ENCODE results near the gene INPP4B.
A peak's percentile ranks its signal among the peaks of the same experiment; 100 is the strongest.

Gene INPP4B

DNA sequence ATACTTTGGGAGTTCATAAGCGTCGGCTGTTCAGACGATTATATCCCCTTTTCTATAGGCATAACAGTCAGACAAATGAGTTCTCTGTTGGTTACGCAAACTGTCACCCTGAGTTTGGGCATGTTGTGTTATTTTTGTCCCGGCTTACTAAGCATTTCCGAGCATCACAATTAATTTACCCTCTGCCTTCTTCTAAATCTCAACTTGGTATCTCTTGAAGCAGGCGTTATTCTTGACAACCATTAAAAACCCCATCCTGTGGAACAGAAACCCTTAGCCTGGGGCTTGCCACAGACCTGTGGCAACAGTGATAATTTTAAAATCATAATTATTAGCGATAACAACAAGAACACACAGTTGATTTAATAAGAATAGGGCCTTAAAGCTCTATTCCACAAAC is 558.7 kb downstream of the INPP4B start:
- DNase-seq (ENCODE audit: low spot score), result no peak

DNA sequence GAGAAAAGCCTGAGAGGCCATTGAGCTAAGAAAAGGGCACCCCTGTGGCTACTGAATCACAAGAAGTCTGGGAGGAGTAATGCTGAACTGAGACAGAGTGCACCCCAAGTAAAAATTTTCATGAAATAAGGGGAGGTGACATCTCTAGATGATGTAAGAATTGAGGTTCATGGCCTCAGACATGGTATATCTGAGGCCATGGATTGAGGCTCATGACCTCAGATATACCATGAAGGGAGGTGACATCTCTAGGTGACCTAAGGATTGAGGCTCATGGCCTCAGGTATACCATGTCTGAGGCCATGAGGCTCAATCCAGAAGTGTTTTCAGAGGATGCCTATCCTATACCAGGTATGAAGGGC is 560.9 kb downstream of the INPP4B start:
- DNase-seq (ENCODE audit: low spot score), result no peak

DNA sequence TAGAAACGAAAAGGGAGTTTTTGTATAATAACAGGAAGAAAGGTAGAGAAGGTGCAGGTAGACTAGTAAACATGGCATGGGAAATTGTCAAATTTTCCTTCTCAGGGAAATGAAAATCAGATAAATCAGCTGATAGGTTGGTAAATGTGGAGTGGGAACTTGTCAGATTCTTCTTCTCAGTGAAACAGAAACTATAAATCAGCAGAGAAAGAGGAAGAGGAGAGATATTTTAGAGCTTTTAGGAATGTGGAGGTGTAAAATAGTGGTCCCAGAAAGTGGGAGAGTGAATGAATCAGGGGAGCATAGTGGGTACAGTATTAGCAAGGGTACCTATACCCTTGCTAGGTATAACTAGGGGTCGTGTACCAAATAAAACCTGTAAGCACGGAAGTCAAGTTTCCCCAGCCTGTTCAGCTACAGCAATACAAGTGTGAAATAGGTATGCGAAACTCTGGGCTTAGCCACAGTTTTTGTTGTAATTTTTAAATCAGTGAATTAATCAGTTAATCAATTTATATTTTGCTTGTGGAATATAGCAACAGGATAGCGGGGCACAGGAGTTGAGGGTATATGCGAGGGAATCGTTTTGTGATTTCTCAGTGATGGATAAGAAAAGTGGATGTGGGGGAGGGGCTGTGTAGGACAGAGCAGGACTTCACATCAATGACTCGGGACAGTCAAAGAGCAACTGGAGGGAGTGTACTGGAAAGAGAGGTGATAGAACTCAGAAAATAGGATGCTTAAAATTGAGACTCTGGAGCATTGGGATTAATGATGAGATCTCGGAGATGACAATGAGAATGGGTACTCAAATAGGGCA is 561.5 kb downstream of the INPP4B start:
- DNase-seq (ENCODE audit: low spot score), result no peak

DNA sequence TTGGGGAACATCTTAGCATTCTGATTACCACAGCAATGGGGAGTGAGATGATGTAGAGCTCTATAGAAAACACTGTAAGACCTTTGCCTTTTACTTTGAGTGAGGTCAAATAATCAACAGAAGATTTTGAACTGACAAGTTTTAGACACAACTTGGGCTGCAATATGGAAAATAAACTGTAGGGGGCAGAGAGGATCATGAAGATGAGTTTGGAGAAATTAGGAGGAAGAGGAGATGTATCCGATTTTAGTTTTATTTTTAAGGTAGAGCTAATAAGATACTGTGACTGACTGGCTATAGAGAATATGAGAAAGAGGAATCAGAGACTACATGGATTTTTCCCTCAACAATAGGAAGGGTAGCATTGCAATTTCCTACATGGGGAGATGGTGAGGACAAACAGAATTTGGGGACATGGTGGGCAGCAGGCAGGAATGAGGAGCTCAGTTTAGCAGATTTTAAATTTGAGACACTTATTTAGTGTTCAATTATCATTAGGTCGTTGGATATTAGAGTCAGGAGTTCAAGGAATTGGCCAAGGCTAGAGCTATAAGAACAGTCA is 563.1 kb downstream of the INPP4B start:
- no peak for DNase-seq (ENCODE audit: low spot score)

GRCh38 chr4:142281999-142282398 is 564.1 kb downstream of the INPP4B start:
- DNase-seq (ENCODE audit: low spot score), result no peak

DNA sequence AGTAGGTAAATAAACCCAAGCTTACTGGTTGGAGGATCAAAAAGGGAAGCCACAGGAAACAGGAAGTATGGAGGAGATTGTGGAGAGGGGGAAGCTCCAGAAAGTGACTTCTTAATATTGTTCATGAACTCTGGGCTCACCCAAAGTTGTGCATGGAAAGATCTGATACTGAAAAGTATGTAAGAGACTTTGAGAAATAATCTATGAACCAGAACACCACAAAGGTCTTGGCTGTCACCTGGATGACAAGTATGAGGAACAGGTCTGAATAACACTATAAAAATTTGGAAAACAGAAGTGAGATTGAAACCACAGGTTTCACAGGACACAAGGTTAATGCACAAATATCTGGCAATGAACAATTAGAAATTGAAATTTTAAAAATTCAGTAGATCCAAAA is 567.4 kb downstream of the INPP4B start:
- DNase-seq (ENCODE audit: low spot score), result no peak

- no peak for DNase-seq (ENCODE audit: low spot score)
Measured at GRCh38 chr4:142278171-142278570, 567.9 kb downstream of the INPP4B start.

DNA sequence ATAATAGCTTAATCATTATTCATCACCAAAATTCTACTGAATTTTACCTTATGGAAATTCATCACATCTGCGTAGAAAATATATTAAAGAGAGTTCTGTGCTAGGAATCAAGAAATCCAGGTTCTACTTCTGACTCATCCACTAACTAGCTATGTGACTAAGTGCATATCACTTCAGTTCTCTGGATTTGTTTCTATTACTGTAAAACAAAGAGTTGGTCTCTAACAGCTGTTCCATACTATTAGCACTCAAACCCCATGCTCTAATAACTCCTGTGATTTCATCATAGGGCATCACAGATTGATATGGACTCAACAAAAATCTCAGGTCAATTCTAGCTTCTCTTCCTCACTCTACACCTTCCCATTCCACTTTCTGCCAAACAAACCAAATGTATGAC is 572.0 kb downstream of the INPP4B start:
- DNase-seq (ENCODE audit: low spot score), result no peak

DNA sequence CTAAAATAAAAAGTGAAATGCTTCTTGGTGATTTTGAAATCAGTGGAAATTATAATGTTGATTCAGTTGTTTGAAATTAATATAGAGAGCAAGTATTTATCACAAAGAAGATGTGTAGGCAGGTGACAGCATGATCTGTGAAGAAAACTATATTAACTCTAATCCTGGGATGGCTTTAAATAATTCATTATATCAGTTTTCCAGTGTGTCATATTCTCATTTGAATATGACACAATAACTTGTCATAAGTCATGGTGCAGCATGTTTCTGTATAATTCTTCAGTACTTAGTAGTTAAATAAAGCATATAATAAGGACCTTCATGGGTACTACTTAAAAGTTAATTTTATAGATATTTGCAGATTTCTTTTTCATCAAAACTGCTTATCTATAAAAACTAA is 573.6 kb downstream of the INPP4B start:
- no peak for DNase-seq (ENCODE audit: low spot score)

- DNase-seq (ENCODE audit: low spot score), result no peak
Measured at GRCh38 chr4:142271832-142272231, 574.3 kb downstream of the INPP4B start.

- DNase-seq (ENCODE audit: low spot score), result no peak
Measured at GRCh38 chr4:142267101-142267500, 579.0 kb downstream of the INPP4B start.

DNA sequence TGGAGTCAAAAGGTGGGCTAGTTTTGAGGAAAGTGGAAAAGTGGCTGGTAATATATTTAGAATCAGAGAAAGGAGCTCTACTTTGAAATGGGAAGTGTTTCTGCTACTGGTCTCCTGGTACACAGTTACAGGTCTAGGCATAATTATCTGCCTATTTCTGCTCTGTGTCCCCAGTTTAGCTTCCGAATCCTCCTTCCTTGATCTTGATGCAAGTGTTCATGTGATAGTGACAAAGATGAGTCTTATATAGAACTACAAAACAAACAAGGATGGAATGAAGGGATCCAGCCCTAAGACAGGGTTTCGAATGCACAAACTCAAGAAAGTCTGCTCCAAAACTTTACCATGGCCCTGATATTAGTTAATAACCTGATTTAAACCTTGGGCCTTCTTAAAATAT is 580.2 kb downstream of the INPP4B start:
- no peak for DNase-seq (ENCODE audit: low spot score)

- DNase-seq (ENCODE audit: low spot score), result peak; percentile 33
Measured at GRCh38 chr4:142265536-142265935, 580.6 kb downstream of the INPP4B start.

DNA sequence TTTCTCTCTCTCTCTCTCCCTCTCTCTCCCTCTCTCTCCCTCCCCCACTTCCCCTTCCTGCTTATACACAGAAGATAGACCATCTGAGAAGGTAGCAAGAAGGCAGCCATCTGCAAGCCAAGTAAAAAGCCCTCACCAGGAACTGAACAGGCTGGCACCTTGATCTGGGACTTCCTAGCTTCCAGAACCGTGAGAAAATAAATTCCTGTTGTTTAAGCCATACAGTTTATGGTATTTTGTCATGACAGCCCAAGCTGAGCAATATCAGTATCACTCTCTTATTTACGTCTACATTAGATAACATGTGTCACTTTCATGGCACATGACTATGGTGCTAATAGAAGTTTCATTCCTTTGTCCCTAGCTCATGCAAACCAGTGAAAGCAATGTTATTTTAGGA is 581.1 kb downstream of the INPP4B start:
- DNase-seq (ENCODE audit: low spot score), result no peak

- peak; percentile 26 for DNase-seq (ENCODE audit: low spot score)
Measured at GRCh38 chr4:142262956-142263355, 583.1 kb downstream of the INPP4B start.

- DNase-seq (ENCODE audit: low spot score), result no peak
Measured at GRCh38 chr4:142248946-142249345, 597.2 kb downstream of the INPP4B start.

DNA sequence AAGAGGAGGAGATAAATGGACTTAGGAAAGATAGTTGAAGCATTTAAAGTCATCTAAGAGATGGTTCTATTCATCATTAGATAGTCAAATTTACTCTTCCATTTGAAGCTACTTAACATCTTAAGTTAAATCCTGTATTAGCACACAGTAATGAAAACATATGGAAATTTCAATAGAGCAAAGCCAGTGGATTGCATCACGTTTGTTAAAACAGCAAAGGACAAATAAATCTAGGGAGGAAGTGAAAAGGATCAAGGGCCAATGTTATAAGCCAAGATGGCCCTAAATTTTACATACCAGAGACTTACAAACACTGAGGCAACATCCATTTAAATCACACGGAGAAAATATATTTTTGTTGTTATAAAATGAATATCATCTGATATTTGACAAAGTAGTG is 602.8 kb downstream of the INPP4B start:
- DNase-seq (ENCODE audit: low spot score), result no peak

GRCh38 chr4:142242156-142242555 is 603.9 kb downstream of the INPP4B start:
- DNase-seq (ENCODE audit: low spot score), result no peak

DNA sequence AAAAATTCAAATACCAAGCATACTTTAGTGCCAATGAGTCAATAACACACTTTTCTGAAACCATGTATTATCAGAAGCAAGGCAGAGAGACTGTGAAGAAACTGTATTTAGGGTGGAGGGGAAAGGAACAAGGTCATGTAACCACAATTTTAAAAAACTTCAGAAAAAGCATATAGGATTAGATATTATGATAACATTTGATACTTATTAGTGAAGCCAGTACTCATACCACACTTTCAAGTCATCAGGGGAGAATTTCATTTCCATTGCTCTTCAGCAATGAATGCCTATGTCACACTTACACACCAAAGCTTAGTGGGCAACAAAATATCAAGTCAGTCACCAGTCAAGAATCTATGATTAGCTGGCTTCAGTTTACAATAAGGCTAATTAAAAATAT is 607.5 kb downstream of the INPP4B start:
- DNase-seq (ENCODE audit: low spot score), result no peak

- no peak for DNase-seq (ENCODE audit: low spot score)
Measured at GRCh38 chr4:142236268-142236667, 609.8 kb downstream of the INPP4B start.

- no peak for DNase-seq (ENCODE audit: low spot score)
Measured at GRCh38 chr4:142231787-142232186, 614.3 kb downstream of the INPP4B start.

DNA sequence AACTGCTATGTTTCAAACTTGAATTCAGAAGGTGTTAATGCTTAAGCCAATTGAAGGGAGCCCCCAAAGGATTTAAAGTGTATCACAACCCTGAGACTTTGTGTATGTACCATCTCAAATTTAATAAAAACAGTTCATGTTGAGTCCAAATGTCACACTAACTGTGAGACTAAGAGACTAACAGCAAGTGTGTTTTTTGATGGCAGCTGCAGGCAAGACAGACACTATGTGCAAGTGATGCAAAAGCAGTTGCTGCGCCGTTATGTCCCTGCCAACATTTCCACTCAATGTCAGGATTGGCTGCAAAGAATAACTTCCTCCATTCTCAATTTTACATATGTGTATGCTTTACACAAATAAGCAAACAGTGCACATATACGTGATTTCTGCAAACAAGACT is 615.1 kb downstream of the INPP4B start:
- DNase-seq (ENCODE audit: low spot score), result no peak

- DNase-seq (ENCODE audit: low spot score), result no peak
Measured at GRCh38 chr4:142226014-142226413, 620.1 kb downstream of the INPP4B start.

- no peak for DNase-seq (ENCODE audit: low spot score)
Measured at GRCh38 chr4:142222127-142222526, 624.0 kb downstream of the INPP4B start.

Data from kidney capillary endothelial cell (primary cell).